ENCODE results near the gene TAF10.

The TAF10 gene

DNA sequence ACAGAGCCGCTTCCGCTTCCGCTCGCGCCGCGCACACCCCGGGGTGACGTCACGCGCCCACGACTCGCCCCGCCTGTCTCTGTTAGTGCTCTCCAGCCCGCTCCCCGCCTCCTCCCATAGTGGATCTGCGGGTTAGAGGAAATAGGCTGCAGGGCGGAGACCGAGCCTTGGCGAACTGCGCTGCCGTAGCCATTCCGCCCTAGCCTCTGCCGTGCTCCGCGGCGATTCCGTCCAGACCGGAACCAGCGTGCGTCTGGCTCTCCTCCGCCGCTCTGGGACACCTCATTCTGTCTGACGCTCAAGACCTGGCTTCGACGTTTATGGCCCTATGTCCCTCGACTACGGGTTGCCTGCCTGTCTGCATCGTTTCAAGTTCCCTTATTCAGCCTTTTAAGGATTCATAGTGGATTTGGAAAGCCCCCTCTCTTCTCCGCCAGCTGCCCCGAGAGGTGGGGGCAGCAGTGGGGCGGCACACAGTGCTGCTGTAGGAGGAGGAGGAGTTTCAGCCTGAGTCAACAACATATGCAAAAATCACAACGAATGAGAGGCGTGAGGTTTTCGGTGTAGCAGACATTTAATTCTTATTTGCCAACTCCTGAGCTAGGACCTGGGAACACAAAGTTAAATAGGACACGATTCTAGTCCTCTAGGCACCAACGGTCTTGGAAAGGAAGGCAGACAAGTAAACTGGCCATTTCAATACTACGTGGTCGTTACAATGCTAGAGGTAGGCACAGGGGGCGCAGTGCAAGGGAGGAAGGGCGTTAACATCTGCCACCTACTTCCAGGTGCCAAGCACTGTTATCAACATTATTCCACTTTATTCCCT lies at the start of gene TAF10:
TSS of gene TAF10 (minus strand) at position 4 of the 829 bp plus-strand sequence. CDS start 27 bp downstream, outside the sequence.
- peak; percentile 96 for DNase-seq

DNA sequence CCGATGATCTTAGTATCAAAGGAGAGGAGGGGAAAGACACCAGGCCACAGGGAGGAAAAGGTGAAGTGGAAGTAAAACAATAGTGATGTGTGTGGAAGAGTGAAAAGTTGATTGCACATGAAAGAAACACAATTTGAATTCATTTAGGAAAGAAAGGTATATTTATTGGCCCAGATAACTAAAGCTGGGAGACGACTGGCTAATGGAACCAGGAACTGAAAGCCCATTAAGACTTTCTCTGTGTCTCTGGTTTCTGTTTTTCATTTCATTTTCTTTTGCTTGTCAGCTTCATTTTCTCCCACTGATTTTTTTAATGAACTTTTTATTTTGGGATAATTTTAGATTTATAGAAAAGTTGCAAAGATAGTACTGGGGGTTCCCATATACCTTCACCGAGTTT lies 48.7 kb upstream of the TAF10 start:
- no peak for DNase-seq

DNA sequence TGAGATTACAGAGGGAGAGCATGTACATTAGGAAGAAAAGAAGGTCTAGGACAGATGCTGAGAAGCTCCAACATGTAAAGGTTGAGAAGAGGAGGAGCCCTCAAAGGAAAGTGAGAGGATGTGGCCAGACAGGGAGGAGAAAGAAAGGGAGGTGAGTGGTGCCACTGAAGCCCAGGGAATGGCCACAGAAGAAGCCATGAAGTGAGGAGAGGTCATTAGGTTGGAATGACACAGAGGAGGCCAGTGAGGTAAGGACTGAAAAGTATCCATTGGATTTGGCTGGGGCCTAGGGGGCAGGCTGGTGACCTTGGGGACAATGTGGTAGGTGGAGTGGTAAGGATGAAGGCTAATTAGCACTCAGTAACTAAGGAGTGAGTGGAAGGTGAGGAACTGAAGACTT lies 46.6 kb upstream of the TAF10 start:
- no peak for DNase-seq

DNA sequence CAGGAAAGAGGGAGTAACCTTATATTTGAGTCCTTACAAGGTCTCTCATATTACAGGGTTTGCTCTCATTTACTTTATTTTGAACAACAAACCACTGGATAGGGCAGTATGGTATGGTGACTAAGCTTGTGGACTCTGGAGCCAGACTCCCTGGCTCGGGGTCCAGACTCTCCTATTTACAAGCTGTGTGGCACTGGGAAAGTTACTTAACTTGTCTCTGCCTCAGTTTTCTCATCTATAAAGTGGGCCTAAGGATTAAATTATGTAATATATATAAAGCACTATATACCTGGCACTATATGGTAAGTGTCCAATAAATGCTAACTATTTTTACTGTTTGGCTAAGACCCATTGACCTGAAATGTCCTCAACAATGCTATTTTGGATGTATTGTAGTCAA lies 45.3 kb upstream of the TAF10 start:
- DNase-seq, result no peak

DNA sequence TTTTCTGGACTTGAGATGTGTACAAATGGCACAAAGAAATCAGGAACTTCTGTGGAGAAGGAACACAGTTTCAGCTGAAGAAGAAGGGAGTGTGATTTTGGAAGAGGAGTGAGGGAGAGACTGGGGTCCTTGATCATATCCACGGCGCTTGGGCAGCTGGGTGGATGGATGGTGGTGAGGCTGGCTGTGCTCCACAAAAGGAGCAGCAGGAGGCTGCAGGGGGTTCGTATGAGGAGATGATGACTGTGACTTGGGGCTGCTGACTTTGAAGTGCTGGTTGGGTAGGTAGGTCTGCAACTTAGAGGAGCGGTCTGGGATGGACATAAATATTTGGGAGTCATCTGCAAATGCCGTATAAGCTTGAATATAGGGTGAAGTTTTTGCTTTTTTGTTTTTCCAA lies 44.9 kb upstream of the TAF10 start:
- DNase-seq, result no peak

DNA sequence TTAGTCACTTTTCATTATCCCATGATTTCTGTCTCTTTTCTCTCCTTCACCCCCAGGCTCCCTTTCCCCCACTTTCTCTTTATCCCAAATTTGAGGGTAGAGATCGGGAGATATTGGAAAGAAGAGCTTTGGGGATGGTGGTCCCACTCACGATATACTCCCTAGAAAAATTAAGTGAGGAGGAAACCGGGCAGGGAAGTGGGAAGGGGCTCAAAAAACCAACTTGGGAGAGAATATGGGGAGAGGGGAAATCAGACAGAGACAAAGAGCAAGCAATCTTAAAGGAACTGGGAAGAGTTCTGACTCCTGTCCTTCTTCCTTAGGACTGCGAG lies 44.5 kb upstream of the TAF10 start:
- no peak for DNase-seq

DNA sequence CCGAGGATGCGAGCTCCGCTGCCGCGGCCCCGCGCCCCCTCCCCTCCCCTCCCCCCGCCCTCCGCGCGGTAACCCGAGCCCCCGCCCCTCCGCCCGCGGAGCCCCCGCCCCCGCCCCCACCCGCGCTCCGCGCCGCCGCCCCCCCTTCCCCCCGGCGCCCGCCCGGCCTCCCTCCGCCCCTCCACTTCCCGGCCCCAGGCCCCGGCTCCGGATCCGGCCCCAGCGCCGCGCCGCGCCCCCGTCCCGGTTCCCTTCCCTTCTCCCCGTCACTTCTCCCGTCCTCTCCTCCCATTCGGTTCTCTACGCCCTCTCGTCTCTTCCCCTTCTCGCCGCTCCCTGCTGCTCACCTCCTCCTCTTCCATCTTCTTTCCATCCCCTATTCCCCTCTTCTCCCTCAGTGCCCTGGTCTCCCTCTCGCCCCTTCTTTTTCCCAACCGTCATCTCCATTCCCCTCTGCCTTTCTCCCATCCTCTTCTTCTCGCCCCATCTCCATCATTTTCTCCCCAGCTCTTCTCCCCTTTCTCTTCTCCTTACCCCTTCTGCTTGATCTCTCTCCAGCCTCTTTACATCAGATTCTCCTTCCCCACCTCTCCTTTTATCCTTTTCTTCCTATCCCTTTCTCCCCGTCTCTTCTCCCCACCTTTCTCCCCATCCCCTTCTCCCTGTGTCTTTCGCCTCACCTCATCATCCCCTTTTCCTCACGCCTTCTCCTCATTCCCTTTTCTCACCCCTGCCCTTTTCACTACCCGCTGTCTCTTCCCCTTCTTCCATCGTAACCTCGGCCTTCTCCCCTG lies 44.0 kb upstream of the TAF10 start, which contains the start of gene DCHS1:
TSS of gene DCHS1 (minus strand) at position 20 of the 794 bp plus-strand sequence. CDS start 14,196 bp downstream, outside the sequence.
- no peak for DNase-seq

DNA sequence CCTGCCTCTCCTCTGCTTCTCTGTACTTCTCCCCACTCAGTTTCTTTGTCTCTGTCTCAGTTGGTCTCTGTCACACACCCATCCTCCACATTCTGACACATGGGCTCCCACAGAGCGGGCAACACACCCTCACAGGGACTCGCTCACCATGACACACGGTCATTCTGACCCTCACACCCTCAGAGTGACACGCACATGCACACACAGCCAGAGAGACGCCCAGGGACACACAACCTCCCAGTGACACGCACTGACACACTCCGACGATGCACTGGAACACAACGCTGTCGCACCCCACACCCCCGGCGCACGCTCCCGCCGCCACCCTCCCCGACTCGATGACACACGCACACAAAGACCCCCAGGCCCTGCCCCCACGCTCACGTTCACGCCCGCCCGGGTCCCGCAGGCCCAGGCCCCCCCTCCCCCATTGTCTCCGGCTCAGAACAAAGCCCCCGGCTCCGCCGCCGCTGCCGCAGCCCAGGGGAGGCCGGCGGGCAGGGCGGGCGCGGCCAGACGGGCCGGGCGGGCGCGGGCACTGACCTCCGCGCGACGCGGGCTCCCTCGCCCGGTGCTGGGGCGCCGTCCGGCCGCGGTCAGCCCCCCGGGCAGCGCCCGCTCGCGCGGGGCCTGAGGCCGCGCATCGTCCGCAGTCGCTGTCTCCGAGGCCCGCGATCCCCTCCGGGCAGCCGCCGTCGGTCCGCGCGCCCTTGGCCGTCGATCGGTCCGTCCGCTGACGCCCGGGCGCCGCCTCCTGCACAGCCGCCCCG lies 43.2 kb upstream of the TAF10 start:
- no peak for DNase-seq

DNA sequence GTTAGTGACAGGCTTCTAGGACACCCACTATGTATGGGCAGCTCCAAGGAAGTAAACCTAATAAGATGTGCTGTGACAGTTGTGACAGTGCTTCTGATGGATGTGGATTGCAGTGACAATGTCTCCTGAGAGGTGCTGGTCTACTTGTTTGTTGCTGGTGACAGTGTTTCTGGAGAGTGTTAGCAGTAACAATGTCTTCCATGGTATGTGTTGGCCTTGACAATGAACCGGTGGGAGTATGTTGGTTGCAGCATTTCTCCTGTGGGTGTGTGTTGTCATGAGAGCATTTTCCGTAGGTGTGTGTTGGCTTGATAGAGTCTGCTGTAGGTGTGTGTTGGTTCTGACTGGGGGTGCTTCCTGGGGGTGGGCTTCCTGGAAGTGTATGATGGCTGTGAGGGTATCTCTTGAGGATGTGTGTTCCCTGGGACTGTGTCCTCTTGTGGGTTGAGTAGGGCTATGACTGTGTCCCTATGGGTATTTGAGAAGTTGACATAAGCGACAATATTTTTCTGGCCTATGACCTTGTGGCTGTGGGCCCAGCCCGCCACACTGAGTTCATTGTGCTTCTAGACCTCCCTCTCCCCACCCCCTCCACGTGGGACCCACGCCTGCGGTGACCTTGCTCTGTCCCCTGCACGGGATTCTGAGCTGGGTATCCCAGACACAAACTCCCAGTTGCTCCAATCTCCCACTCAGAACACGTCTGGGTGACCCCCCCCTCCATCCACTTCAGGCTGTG lies 42.4 kb upstream of the TAF10 start:
- DNase-seq, result no peak

DNA sequence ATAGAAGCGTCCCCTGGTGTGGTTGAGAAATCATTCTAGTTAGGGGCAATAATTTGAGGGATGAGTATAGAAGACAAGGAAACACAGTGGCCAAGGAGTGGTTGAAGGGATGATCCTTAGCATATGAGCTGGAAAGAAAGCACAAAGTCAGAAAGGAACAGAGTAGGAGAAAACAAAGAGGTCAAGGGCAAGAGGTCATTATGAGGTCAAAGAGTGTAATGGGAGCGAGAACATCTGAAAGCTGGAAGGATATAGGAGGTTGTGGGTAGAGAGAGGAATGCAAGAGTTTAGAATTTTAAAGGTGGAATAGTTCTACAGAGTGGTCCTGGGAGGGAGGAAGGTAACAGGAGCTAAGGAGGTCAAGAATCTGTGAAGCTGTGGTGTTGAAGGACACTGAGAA lies 41.6 kb upstream of the TAF10 start:
- no peak for DNase-seq

DNA sequence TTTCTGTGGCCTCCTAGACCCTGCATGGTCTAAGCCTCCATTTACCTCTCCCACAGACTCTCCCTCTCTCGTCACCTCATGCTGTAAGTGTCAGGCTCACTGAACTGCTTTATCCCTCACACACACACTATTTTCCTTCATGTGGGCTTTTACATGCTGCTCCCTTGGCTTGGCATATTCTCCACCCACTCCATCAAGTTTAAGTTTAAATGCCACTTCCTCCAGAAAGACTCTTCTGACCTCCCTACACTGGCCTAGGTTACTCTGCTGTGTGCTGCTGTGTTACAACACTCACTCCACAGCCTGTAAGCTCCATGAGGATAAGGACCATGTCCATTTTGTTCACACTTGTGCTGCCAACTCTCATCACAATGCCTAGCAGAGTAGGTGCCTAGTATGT lies 41.1 kb upstream of the TAF10 start:
- DNase-seq, result no peak

DNA sequence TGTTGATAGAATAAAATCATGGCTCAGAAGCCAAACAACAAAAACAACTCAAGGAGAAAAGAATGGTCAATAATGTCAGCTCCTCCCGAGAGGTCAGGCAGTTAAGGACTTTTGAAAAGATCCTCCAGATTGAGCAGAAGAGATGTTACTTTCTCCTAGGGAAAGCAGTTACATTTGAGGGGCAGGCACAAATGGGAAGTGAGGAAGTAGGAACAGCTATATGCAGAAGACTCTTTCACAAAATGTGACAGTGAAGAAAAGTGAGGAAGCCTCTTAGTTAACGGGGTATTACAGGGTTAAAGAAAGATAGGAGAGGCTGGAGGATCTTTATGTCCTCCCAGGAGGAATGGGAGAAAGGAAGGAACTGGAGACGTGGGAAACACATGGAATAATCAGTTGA lies 40.2 kb upstream of the TAF10 start:
- DNase-seq, result no peak

DNA sequence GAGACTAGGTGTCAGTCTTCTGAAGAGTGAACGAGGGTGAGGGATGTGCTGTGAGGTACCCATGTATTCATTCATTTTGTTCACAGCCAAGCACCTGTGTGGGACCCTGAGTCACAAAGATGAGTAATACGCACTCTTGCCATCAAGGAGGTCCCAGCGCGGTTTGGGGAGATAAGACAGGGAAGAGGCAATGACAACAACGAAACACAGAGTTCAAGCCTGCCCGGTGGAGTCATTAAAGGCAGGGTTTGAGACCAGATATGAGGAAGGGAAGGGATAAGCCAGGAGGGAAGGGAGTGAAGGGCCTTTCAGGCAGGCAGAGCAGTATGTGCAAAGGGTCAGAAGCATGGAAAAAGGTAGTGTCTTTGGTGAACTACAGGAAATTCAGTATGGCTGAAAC lies 39.0 kb upstream of the TAF10 start:
- DNase-seq, result no peak

DNA sequence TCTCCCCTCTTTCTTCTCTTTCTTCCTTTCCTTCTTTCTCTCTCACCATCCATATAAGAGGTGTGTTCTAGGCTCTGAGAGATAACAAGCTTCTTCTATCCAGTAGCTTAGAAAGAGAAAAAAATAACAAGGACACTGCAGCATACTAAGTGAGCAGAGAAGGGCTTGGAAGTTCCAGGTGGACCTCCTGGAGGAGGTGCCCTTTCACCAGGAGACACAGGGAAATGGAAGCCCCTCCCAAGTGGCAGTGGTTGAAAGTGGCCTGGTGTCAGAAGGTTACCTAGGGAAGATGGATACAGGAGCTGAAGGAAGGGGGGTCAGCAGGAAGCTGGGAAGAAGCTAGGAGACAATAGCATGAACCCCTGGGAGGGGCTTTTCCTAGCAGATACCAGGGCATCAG lies 38.1 kb upstream of the TAF10 start:
- no peak for DNase-seq

DNA sequence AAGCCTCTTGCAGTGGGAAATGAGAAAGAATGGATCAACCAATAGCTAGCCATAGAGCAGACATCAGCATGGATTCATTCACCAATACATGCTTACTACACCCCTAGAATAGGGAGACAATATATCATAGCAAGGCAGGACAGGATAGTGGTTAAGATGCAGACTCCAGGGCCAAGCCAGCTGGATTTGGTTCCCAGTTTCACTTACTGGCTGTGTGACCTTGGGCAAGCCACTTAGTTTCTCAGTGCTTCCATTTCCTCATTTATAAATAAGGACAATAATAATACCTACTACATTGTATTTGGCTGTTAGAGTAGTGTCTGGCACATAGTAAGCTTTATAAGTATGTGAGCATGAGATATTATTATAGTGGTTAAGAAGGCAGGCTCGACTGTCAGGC lies 36.5 kb upstream of the TAF10 start:
- DNase-seq, result no peak

DNA sequence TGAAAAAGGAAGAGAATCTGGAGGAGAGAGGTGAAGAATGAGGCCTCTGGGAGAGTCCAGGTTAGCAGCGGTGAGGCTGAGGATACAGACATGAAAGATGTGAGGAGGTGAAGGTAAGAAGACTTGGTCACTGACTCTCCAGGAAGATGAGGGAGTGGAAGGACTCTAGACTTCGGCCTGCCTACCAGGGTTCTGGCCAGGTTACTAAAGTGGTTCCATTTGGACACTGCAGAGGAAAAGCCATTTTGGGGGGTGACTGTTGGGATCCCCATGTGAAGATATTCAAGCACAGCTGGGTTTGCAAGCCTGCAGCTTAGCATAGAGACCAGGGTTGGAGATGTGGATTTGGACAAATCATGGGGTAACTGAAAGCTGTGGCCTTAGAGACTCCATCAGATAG lies 35.8 kb upstream of the TAF10 start:
- no peak for DNase-seq

DNA sequence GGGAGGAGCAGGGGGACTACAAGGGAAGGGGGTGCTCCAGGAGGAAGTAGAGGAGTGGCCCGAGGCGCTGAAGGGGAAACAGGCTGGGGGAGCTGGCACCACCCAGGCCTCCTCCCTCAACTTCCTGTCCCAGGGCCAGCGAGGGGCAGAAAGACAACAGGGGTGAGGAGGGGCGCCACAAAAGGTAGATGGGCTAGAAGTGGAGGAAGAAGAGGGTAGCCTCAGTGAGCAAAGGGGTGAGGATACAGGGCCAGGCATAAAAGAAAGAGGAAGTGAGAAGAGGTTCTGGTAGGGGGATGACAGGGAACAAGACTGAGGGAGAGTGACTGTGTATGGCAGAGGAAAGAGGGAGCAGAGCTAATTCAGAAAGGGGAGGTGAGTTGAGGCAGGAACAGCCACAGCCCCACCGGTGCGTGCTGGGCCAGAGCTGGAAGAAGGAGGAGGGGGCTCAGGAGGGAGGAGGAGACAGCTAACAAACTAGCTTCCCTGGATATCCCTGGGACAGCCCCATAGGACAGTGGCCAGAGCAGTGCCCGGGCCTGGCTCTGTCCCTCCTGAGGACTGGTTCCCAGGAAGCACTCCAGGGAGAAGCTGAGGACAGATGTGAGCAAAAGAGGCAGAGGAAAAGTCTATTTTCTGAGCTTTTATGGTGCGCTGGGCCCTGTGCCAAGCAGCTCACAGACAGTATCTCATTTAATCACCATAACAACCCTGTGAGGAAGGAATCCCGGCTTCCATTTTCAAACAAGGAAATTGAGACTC lies 35.1 kb upstream of the TAF10 start:
- DNase-seq, result no peak

DNA sequence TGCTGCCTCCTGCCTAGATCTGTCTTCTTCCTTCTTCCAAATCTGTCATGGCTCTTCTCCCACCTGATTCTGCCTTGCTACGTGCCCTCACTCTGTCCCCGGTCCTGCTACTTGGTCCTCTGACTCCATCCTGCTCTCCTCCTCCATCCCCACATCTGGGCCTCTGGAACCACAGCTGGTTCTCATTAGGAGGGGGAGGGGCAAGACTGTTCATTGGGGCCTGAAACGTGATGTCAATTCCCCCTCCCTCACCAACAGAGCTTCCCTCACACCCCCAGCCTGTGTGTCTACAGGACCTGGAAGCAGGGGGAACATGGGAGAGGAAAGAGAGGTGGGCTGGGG lies 34.5 kb upstream of the TAF10 start:
- DNase-seq, result no peak

DNA sequence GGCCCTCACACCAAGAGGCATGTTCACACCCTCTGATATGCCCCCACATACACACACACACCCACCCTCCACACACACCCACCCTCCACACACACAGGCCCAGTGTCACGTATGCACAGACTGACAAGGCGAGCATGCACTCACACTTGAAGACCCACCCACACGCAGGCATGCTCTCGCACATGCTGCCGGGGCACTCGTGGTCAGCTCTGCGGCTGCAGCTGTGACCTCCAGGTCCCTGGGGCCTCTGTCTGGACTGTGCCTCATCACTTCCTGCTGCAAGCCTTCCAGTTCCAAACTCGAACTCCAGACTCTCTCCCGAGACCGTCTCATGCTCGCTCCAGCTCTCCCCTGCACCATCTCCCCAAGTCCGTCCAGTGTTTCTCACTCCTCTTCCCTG lies 34.1 kb upstream of the TAF10 start:
- DNase-seq, result no peak

DNA sequence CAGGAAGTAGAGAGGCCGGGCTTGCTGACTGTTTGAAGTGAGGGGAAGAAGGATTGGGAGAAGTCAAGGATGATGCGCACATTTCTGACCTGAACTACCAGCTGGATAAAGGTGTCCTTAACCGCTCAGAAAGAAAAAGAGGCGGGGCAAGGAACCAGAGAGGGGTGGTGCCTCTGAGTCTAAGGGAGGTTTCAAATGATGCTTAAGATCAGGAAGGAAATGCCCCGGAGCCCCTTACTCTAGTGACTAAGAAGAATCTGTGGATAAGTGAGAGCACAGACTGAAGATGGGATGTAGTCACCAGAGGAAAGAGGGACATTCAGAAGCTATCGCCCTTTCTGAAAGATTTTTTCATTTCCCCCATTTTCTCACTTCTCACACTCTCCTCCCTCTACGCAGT lies 30.9 kb upstream of the TAF10 start:
- no peak for DNase-seq

DNA sequence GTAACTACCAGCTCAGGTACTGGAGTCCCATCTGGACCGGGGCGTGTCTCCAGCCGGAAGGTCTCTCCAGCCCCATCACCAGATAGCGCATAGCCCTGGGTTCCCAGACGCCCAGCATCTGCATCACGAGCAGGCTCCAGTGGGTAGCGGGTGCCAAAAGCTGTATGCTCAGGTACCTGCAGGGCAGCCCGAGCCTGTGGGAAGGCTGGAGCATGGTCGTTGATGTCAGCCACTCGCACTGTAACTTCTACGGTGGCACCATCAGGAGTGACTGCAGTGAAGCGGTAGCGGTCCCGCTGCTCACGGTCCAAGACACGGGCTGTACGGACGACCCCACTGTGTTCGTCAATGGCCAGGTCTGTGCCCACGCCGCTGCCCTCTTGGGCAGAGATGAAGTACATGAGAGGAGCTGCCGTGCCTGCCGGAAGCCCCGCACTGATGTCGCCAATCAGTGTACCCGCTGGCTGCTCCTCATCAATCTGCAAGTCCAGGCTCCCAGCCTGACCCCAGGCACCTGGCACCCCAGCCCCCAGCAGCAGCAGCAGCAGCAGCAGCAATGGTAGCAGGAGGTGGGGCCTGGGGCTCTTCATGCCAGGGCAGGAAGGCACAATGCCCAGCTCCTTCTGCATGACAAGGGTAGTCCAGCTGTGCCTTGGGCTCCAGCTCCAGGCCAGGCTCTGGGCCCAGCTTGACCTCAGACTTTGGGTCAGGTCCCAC lies 29.1 kb upstream of the TAF10 start:
- DNase-seq, result no peak

Data from NCI-H226 (cell line).